Panc1 (cell line): ENCODE results near the gene ZNF500. TPM values are rescaled to one million over a fixed set of nuclear protein-coding genes. Genes with fewer than 3 reads are reported as not detected.

Experiments used
- ATAC-seq: fragments of 200-7000 bp; cut with Tn5 transposase; 2 replicates; pipeline ENCODE4 v1.9.1; 2020; ENCODE audit warnings: mild to moderate bottlenecking, moderate library complexity
- BruUV-seq: library from RNA; stranded (reverse); fragments of 400-500 nt; replicated peaks from 2 replicates; lab custom pipeline; 2021; lab: Mats Ljungman, UMichigan
- CTCF ChIA-PET: fragments of 300-600 bp; sonication (Branson Sonifier 250); formaldehyde crosslinking; loops from one replicate; lab custom pipeline; 2022; ENCODE audit warnings: antibody characterized with exemption; lab: Charles Lee
- POLR2A ChIA-PET: fragments of 300-600 bp; sonication (Branson Sonifier 250); formaldehyde crosslinking; loops from one replicate; lab custom pipeline; 2022; ENCODE audit warnings: antibody characterized with exemption; lab: Charles Lee
- DNase-seq: peaks from one replicate; pipeline ENCODE4 v3.0.0-alpha.2; 2010; ENCODE audit warnings: low read depth, low spot score
- H3K27ac ChIP-seq: 2 replicates; pipeline ENCODE4 v1.5.1; 2011; ENCODE audit warnings: mild to moderate bottlenecking, low read length, inconsistent platforms
- H3K27me3 ChIP-seq: fragments of 200-500 bp; sonication (Bioruptor generic); 2 replicates; pipeline ENCODE4 v1.6.0; 2014; ENCODE audit warnings: low read length, inconsistent platforms; ENCODE audit not compliant: control insufficient read depth, insufficient read depth
- H3K36me3 ChIP-seq: fragments of 200-500 bp; sonication (Bioruptor generic); 2 replicates; pipeline ENCODE4 v1.5.1; 2014; ENCODE audit warnings: inconsistent platforms, mild to moderate bottlenecking, low read length, moderate library complexity; ENCODE audit not compliant: control insufficient read depth, insufficient read depth
- H3K4me1 ChIP-seq: 2 replicates; pipeline ENCODE4 v1.5.1; 2011; ENCODE audit warnings: inconsistent platforms, mild to moderate bottlenecking, low read length, moderate library complexity; ENCODE audit not compliant: control insufficient read depth, insufficient read depth
- H3K4me3 ChIP-seq, 2 experiments: 2 replicates each; pipeline ENCODE4 v1.5.1; 2011 to 2012; ENCODE audit warnings: low read depth in 2 of 2, low read length in 2 of 2, mild to moderate bottlenecking in 2 of 2, inconsistent platforms in 1 of 2, moderate library complexity in 1 of 2
- H3K9me3 ChIP-seq: fragments of 200-500 bp; sonication (Bioruptor generic); 2 replicates; pipeline ENCODE4 v1.5.1; 2014; ENCODE audit warnings: low read depth, mild to moderate bottlenecking, inconsistent platforms, low read length, moderate library complexity; ENCODE audit not compliant: control insufficient read depth, insufficient read depth
- POLR2AphosphoS5 ChIP-seq: IDR thresholded peaks from 2 replicates; pipeline ENCODE4 v1.6.1; 2012; ENCODE audit warnings: mild to moderate bottlenecking, low read depth, low read length, moderate library complexity
- SIN3A ChIP-seq: IDR thresholded peaks from 2 replicates; pipeline ENCODE4 v1.6.1; 2012; ENCODE audit warnings: low read depth, mild to moderate bottlenecking, low read length, moderate library complexity, borderline replicate concordance; ENCODE audit not compliant: insufficient read depth
- TCF7L2 ChIP-seq: IDR thresholded peaks from 2 replicates; pipeline ENCODE4 v1.6.1; 2011; ENCODE audit warnings: mild to moderate bottlenecking, low read depth, low read length, inconsistent platforms
- in situ Hi-C: cut with HindIII; loops from 2 replicates; pipeline ENCODE4 v1.10.0; 2016; ENCODE audit warnings: low sequenced_read_pairs, low pct_unique_long_range_greater_than_20kb
- intact Hi-C: fragments of 100-400 bp; cut with micrococcal nuclease; formaldehyde crosslinking; loops from one replicate; pipeline ENCODE4 v1.10.0; 2022; ENCODE audit not compliant: unreplicated experiment
- total RNA-seq: library from RNA; stranded (reverse); gene quantifications from one replicate; pipeline ENCODE4 v1.2.1, GENCODE V29; 2021; ENCODE audit not compliant: unreplicated experiment
- TF ChIP-seq, protein P1 (sequence below): fragments of 450-650 bp; IDR thresholded peaks from 2 replicates; pipeline ENCODE4 v1.5.1; 2017; ENCODE audit warnings: mild to moderate bottlenecking
- TF ChIP-seq, protein P2 (sequence below), 2 experiments: IDR thresholded peaks; 2 replicates each; pipeline ENCODE4 v1.6.1; 2011 to 2012; ENCODE audit warnings: low read depth in 2 of 2, control low read depth in 1 of 2, low read length in 1 of 2, mild to moderate bottlenecking in 1 of 2, moderate library complexity in 1 of 2; ENCODE audit not compliant: insufficient read depth in 1 of 2

The ZNF500 gene
- total RNA-seq, 1 experiment from 2014 or later = 25.8 TPM

DNA sequence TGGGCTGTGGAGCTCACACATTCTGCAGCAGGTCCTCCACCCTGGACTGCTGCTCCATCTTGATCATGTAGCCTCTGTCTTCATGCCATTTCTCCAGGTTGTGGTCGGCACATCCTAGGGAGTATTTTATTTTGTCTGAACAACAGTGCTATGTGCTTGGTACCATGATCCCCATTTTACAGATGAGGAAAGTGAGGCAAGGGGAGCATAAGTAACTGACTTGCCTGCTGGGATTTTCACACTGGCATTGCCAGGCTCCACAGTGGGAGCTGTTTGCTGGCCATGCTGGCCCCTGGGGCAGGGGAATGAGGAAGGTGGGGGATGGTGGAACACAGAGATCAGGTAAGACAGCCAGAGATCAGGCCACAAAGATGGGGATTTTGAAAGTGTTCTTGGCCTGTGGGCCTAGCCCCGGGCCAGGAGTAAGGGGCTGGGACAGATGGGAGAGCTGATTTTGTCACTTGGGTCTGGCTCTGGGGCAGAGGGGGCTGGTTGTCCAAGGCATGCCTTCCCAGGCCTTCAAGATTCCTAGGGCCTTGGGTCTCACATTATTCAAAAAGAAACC lies 9.3 kb upstream of the ZNF500 start:
- in situ Hi-C loops = no loop called here
- Histone ChIP-seq H3K4me1 (0 out of 2 replicates have a peak, but pooled peaks cover 3% of the 10 kb centered on the region), H3K27me3 (no peaks in the 10 kb centered on the region), H3K4me3 (no peak overlapping the region), H3K27ac (no peak overlapping the region), H3K36me3 (no peaks in the 10 kb centered on the region), H3K9me3 (no peaks in the 10 kb centered on the region)
- CTCF ChIA-PET = no interaction called here
- TF ChIP-seq, protein P1, sequence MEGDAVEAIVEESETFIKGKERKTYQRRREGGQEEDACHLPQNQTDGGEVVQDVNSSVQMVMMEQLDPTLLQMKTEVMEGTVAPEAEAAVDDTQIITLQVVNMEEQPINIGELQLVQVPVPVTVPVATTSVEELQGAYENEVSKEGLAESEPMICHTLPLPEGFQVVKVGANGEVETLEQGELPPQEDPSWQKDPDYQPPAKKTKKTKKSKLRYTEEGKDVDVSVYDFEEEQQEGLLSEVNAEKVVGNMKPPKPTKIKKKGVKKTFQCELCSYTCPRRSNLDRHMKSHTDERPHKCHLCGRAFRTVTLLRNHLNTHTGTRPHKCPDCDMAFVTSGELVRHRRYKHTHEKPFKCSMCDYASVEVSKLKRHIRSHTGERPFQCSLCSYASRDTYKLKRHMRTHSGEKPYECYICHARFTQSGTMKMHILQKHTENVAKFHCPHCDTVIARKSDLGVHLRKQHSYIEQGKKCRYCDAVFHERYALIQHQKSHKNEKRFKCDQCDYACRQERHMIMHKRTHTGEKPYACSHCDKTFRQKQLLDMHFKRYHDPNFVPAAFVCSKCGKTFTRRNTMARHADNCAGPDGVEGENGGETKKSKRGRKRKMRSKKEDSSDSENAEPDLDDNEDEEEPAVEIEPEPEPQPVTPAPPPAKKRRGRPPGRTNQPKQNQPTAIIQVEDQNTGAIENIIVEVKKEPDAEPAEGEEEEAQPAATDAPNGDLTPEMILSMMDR = no peak
- TF ChIP-seq, protein P2, sequence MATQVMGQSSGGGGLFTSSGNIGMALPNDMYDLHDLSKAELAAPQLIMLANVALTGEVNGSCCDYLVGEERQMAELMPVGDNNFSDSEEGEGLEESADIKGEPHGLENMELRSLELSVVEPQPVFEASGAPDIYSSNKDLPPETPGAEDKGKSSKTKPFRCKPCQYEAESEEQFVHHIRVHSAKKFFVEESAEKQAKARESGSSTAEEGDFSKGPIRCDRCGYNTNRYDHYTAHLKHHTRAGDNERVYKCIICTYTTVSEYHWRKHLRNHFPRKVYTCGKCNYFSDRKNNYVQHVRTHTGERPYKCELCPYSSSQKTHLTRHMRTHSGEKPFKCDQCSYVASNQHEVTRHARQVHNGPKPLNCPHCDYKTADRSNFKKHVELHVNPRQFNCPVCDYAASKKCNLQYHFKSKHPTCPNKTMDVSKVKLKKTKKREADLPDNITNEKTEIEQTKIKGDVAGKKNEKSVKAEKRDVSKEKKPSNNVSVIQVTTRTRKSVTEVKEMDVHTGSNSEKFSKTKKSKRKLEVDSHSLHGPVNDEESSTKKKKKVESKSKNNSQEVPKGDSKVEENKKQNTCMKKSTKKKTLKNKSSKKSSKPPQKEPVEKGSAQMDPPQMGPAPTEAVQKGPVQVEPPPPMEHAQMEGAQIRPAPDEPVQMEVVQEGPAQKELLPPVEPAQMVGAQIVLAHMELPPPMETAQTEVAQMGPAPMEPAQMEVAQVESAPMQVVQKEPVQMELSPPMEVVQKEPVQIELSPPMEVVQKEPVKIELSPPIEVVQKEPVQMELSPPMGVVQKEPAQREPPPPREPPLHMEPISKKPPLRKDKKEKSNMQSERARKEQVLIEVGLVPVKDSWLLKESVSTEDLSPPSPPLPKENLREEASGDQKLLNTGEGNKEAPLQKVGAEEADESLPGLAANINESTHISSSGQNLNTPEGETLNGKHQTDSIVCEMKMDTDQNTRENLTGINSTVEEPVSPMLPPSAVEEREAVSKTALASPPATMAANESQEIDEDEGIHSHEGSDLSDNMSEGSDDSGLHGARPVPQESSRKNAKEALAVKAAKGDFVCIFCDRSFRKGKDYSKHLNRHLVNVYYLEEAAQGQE (IDR thresholded peaks at IDR 0.05; ENCODE audit: insufficient read depth in 1 of 2, low read depth in 2 of 2, low read length in 1 of 2) = no peak
- TF ChIP-seq TCF7L2 = no peak
- no peak for TF ChIP-seq POLR2AphosphoS5
- DNase-seq (no peak), ATAC-seq (no peak)
- intact Hi-C loops = no loop called here
- no TSS peak for BruUV-seq
- POLR2A ChIA-PET = interaction anchor here (0.6 kb wide), 1 partner anchor 81 kb away, joined by 7 read pairs; no protein-coding TSS in a partner anchor

DNA sequence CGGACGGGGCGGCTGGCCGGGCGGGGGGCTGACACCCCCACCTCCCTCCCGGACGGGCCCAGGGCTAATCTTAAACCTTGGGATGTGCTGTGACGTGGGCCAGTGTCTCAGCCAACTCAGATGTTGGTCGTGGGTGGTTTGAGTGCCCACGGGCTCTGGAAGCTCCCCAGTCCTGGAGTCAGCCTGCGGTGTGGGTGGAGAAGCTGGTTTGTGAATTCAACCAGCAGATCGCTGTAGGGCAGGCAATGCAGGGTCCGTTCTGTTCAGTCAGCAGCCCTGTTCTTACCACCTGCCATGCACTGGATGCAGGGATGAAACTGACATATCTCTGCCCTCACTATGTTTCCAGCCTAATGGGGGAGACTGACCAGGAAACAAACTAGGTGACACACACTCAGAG lies 8.0 kb upstream of the ZNF500 start:
- ATAC-seq = no peak
- intact Hi-C loops = no loop called here
- DNase-seq = no peak
- Histone ChIP-seq H3K4me3 (no peak overlapping the region), H3K27ac (no peak overlapping the region), H3K36me3 (no peaks in the 10 kb centered on the region), H3K9me3 (no peaks in the 10 kb centered on the region), H3K4me1 (no peaks in the 10 kb centered on the region), H3K27me3 (no peaks in the 10 kb centered on the region)
- POLR2A ChIA-PET = no interaction called here
- CTCF ChIA-PET = no interaction called here
- in situ Hi-C loops = no loop called here
- BruUV-seq = no TSS peak
- no peak for TF ChIP-seq TCF7L2
- no peak for TF ChIP-seq POLR2AphosphoS5

DNA sequence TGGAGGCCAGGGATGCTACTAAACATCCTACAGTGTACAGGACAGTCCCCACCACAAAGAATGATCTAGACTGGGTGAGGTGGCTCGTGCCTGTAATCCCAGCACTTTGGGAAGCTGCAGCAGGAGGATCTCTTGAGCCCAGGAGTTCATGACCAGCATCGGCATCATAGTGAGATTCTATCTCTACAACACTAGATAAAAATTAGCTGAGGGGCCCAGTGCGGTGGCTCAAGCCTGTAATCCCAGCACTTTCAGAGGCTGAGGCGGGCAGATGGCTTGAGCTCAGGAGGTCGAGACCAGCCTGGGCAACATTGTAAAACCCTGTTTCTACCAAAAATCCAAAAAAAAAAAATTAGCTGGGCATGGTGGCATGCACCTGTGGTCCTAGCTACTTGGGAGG lies 5.4 kb upstream of the ZNF500 start:
- TF ChIP-seq, protein P1 = no peak
- no peak for TF ChIP-seq SIN3A
- TF ChIP-seq, protein P2 (IDR thresholded peaks at IDR 0.05; ENCODE audit: insufficient read depth in 1 of 2, low read depth in 2 of 2, low read length in 1 of 2) = no peak
- no peak for TF ChIP-seq TCF7L2
- no peak for TF ChIP-seq POLR2AphosphoS5
- intact Hi-C loops = no loop called here
- no peaks in the 10 kb centered on the region for H3K36me3 ChIP-seq
- in situ Hi-C loops = no loop called here
- DNase-seq (no peak), ATAC-seq (no peak)
- no TSS peak for BruUV-seq
- POLR2A ChIA-PET = no interaction called here
- H3K27ac ChIP-seq = no peak overlapping the region
- CTCF ChIA-PET = interaction anchor here (0.6 to 0.7 kb wide), 3 partner anchors 16 to 140 kb away, joined by 3 to 4 read pairs (median 3); no protein-coding TSS in a partner anchor
- no peak overlapping the region for H3K4me3 ChIP-seq
- H3K4me1 ChIP-seq = peaks cover 10% of the 10 kb centered on the region
- no peaks in the 10 kb centered on the region for H3K9me3 ChIP-seq
- no peaks in the 10 kb centered on the region for H3K27me3 ChIP-seq
